Activated naive CD4-positive, alpha-beta T cell treated with anti-CD3 and anti-CD28 coated beads, Interleukin-2, amount 10 ng/mL, durations not matched to agents 7 days and 5 days (primary cell): Measurements from ENCODE around the gene DNTT.
A peak's percentile ranks its signal among the peaks of the same experiment; 100 is the strongest.

Experiments used
- CTCF ChIA-PET: fragments of 350-600 bp; sonication (Branson Sonifier 250); formaldehyde crosslinking; loops from one replicate; lab custom pipeline; 2021; ENCODE audit warnings: antibody characterized with exemption; lab: Charles Lee
- DNase-seq: peaks from one replicate; pipeline ENCODE4 v3.0.0-alpha.2; 2020
- H3K27ac Mint-ChIP-seq: one replicate; pipeline ENCODE4 v1.8.0; 2021; ENCODE audit warnings: mild to moderate bottlenecking, moderate library complexity, mixed read lengths
- H3K27me3 Mint-ChIP-seq: one replicate; pipeline ENCODE4 v1.8.0; 2021; ENCODE audit warnings: mild to moderate bottlenecking, mixed read lengths
- H3K36me3 Mint-ChIP-seq: one replicate; pipeline ENCODE4 v1.8.0; 2021; ENCODE audit warnings: mixed read lengths
- H3K4me1 Mint-ChIP-seq: one replicate; pipeline ENCODE4 v1.8.0; 2021; ENCODE audit warnings: mixed read lengths
- H3K4me3 Mint-ChIP-seq: one replicate; pipeline ENCODE4 v1.8.0; 2021; ENCODE audit warnings: mild to moderate bottlenecking, moderate library complexity, mixed read lengths
- H3K9me3 Mint-ChIP-seq: one replicate; pipeline ENCODE4 v1.8.0; 2021; ENCODE audit warnings: mixed read lengths

DNTT gene

GRCh38 chr10:96285331-96285752, 18.9 kb upstream of the DNTT start:
- no peak for DNase-seq
- no peaks in the 10 kb centered on the region for H3K36me3 Mint-ChIP-seq
- H3K9me3 Mint-ChIP-seq: no peaks in the 10 kb centered on the region
- no peaks in the 10 kb centered on the region for H3K27me3 Mint-ChIP-seq
- H3K4me1 Mint-ChIP-seq: peaks cover 16% of the 10 kb centered on the region
- no peak overlapping the region for H3K4me3 Mint-ChIP-seq
- CTCF ChIA-PET: interaction anchor here (1.5 kb wide), 1 partner anchor 271 kb away, joined by 3 read pairs; no protein-coding TSS in a partner anchor
- H3K27ac Mint-ChIP-seq: no peak overlapping the region

DNA sequence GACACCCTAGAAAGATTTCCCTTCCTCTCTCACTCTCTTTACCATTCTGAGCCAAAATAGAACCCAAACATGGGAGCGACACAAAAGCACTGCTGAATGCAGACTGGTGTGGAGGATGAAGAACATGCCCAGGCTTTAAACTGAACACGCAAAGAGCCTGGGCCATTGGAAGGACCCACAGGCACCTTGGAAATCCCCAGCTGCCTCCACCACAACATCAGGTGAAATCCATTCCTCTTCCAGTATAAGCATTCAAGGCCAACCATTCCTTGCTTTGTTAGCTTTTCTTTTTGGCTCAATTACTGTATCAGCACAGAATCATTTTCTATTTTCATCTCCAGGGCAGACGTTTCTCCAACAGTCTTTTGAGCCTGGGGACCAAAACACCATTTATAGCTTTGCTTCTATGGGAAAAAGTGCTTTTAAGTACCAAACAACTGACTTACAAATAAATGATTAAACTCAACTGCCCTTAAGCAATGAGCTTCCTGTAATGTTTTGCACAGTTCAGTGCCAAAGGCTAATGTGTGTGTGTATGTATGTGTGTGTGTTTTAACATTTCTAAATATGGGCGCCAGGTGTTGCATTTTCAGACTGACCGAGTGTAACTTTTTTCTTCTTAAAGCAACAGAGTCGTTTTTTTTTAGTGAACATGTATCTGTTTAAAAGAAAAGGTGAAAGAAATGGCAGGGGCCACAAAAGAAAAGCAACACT, 16.7 kb upstream of the DNTT start:
- Mint-ChIP-seq H3K27me3 (no peaks in the 10 kb centered on the region), H3K4me1 (peaks cover 16% of the 10 kb centered on the region), H3K9me3 (no peaks in the 10 kb centered on the region), H3K27ac (peak overlapping the region; percentile 25), H3K4me3 (no peak overlapping the region), H3K36me3 (no peaks in the 10 kb centered on the region)
- no peak for DNase-seq
- CTCF ChIA-PET: interaction anchor here (0.6 to 2.2 kb wide), 5 partner anchors 54 to 594 kb away, joined by 3 to 13 read pairs (median 5); partner anchors contain the start of gene TCTN3

DNA sequence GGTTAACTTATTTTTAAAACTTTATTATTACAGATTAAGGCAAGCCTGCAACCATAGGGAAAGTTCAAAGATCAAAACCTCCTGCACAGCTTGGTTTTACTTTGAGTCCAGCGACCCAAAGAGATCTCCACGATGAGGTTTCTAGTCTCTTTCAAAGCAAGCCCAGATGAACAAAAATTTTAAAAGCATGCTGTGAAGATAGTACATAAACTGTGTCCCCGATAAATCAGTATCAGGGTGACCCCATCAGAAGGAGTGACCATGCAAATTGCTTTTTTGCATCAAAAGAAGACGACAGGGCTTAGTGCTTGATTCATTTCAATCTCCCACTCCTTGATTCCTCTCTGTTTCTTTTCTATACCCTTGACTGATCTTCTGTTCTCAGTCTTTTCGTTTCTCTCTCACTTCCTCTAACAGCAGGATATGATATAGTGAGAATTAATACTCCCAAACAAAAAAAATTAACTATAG, 16.0 kb upstream of the DNTT start:
- Mint-ChIP-seq H3K4me3 (no peak overlapping the region), H3K4me1 (peaks cover 16% of the 10 kb centered on the region)
- DNase-seq: no peak

GRCh38 chr10:96289218-96289910, 14.9 kb upstream of the DNTT start:
- no peak for DNase-seq
- no peaks in the 10 kb centered on the region for H3K9me3 Mint-ChIP-seq
- no peak overlapping the region for H3K27ac Mint-ChIP-seq
- H3K4me3 Mint-ChIP-seq: no peak overlapping the region
- H3K27me3 Mint-ChIP-seq: peaks cover 3% of the 10 kb centered on the region
- CTCF ChIA-PET: no interaction called here
- no peaks in the 10 kb centered on the region for H3K36me3 Mint-ChIP-seq
- peaks cover 16% of the 10 kb centered on the region for H3K4me1 Mint-ChIP-seq

More for the DNA sequence above, 16.0 kb upstream of the DNTT start:
- H3K27ac Mint-ChIP-seq: no peak overlapping the region
- no peaks in the 10 kb centered on the region for H3K9me3 Mint-ChIP-seq
- no peaks in the 10 kb centered on the region for H3K36me3 Mint-ChIP-seq
- CTCF ChIA-PET: interaction anchor here (0.6 to 2.2 kb wide), 4 partner anchors 58 to 595 kb away, joined by 3 to 13 read pairs (median 4); partner anchors contain the start of gene TCTN3
- no peaks in the 10 kb centered on the region for H3K27me3 Mint-ChIP-seq

GRCh38 chr10:96290368-96291133, 13.7 kb upstream of the DNTT start:
- H3K4me1 Mint-ChIP-seq: peaks cover 19% of the 10 kb centered on the region
- H3K27ac Mint-ChIP-seq: no peak overlapping the region
- H3K4me3 Mint-ChIP-seq: no peak overlapping the region
- H3K27me3 Mint-ChIP-seq: peaks cover 3% of the 10 kb centered on the region
- H3K36me3 Mint-ChIP-seq: no peaks in the 10 kb centered on the region
- no peak for DNase-seq
- CTCF ChIA-PET: interaction anchor here (1.0 to 7.5 kb wide), 5 partner anchors 56 to 596 kb away, joined by 3 to 135 read pairs (median 4); partner anchors contain the start of gene TCTN3
- H3K9me3 Mint-ChIP-seq: no peaks in the 10 kb centered on the region

- H3K4me1 Mint-ChIP-seq: peaks cover 9% of the 10 kb centered on the region
- no peak overlapping the region for H3K4me3 Mint-ChIP-seq
- H3K27ac Mint-ChIP-seq: no peak overlapping the region
- no peaks in the 10 kb centered on the region for H3K36me3 Mint-ChIP-seq
- no peaks in the 10 kb centered on the region for H3K9me3 Mint-ChIP-seq
- H3K27me3 Mint-ChIP-seq: peaks cover 3% of the 10 kb centered on the region
- DNase-seq: no peak
- CTCF ChIA-PET: interaction anchor here (0.6 to 7.5 kb wide), 9 partner anchors 11 to 599 kb away, joined by 3 to 135 read pairs (median 8); partner anchors contain the start of genes DNTT and TCTN3
Observed at GRCh38 chr10:96292971-96293920, 11.0 kb upstream of the DNTT start.

DNA sequence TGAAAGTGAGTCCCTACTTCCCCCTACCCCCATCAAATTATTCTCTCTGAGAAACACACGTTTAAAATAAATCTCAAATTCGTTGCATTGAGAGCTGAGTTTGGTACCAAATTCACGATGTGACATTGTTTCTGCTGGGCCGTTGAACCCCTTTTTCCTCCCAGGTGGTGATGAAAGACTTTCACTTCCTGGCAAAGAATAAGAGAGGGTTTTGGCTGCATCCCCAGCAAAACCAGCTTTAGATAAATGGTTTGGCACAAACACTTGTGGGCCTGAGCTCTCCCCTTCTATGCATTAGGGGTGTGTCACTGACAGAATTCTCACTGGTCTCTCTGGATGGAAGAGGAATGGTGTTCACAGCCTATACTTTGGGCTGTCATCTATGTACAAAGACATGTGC, 8.8 kb upstream of the DNTT start:
- H3K36me3 Mint-ChIP-seq: no peaks in the 10 kb centered on the region
- H3K9me3 Mint-ChIP-seq: no peaks in the 10 kb centered on the region
- no peak overlapping the region for H3K27ac Mint-ChIP-seq
- no peak for DNase-seq
- CTCF ChIA-PET: interaction anchor here (1.3 to 7.5 kb wide), 5 partner anchors 9 to 279 kb away, joined by 3 to 135 read pairs (median 13); partner anchors contain the start of gene DNTT
- no peak overlapping the region for H3K4me3 Mint-ChIP-seq
- H3K27me3 Mint-ChIP-seq: peaks cover 3% of the 10 kb centered on the region
- peaks cover 22% of the 10 kb centered on the region for H3K4me1 Mint-ChIP-seq

DNA sequence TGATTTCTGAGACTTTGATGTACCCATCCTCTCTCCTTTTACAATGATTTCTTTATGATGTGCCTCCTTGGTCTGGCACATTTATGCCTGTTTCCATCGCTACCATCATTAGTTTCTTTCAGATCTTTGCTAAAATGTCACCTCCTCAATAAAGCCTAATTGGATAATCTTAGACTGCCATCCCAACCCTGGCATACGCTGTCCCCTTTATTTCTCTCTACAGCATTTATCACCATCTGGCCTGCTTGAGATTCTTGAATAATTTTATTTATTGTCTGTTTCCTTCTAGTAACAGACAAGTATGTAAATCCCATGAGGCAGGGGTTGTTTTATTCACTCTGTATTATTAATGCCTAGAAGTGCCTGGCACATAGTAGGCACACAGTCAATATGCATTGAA, 6.7 kb upstream of the DNTT start:
- no peak for DNase-seq
- Mint-ChIP-seq H3K27me3 (peaks cover 3% of the 10 kb centered on the region), H3K4me3 (no peak overlapping the region), H3K4me1 (peaks cover 22% of the 10 kb centered on the region), H3K36me3 (no peaks in the 10 kb centered on the region), H3K27ac (no peak overlapping the region), H3K9me3 (no peaks in the 10 kb centered on the region)
- CTCF ChIA-PET: interaction anchor here (2.9 kb wide), 1 partner anchor 68 kb away, joined by 11 read pairs; no protein-coding TSS in a partner anchor

GRCh38 chr10:96298362-96298761, 5.9 kb upstream of the DNTT start:
- Mint-ChIP-seq H3K4me1 (peaks cover 22% of the 10 kb centered on the region), H3K27me3 (peaks cover 3% of the 10 kb centered on the region), H3K4me3 (no peak overlapping the region), H3K27ac (no peak overlapping the region), H3K36me3 (no peaks in the 10 kb centered on the region), H3K9me3 (no peaks in the 10 kb centered on the region)
- CTCF ChIA-PET: interaction anchor here (2.9 kb wide), 1 partner anchor 69 kb away, joined by 11 read pairs; no protein-coding TSS in a partner anchor
- no peak for DNase-seq

GRCh38 chr10:96299383-96299782, 4.9 kb upstream of the DNTT start:
- Mint-ChIP-seq H3K27ac (peak overlapping the region; percentile 75), H3K9me3 (no peaks in the 10 kb centered on the region), H3K4me3 (peak overlapping the region; percentile 11), H3K36me3 (no peaks in the 10 kb centered on the region), H3K4me1 (peaks cover 22% of the 10 kb centered on the region), H3K27me3 (peaks cover 3% of the 10 kb centered on the region)
- CTCF ChIA-PET: interaction anchor here (1.1 to 2.9 kb wide), 2 partner anchors 70 to 606 kb away, joined by 3 to 11 read pairs; partner anchors contain the start of gene TCTN3
- DNase-seq: peak; percentile 33

- Mint-ChIP-seq H3K4me1 (peaks cover 16% of the 10 kb centered on the region), H3K9me3 (no peaks in the 10 kb centered on the region), H3K27ac (no peak overlapping the region), H3K4me3 (no peak overlapping the region), H3K27me3 (peaks cover 14% of the 10 kb centered on the region), H3K36me3 (no peaks in the 10 kb centered on the region)
- CTCF ChIA-PET: interaction anchor here (1.0 to 2.8 kb wide), 3 partner anchors 10 to 73 kb away, joined by 4 to 11 read pairs (median 5); no protein-coding TSS in a partner anchor
- no peak for DNase-seq
Observed at GRCh38 chr10:96301616-96302015, 2.6 kb upstream of the DNTT start.

DNA sequence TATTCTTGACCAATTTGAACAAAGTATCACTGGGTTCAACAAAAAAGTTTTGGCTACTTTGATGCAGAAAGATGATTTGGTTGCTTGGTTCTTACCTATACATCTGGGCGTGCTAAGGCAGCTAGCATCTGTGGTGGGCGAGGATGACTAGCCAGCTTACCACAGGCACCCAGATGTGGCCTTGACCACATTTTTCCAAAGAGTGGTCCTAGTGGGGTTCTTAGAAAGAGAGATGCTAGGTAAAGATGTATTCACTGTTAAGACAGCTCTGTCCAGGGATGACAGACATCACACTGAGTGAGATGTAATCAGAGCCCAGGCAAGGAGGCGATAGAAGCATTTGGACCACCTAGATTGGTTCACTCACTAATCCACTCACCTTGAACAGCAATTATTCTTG, 785 bp downstream of the DNTT start:
- H3K27me3 Mint-ChIP-seq: peaks cover 18% of the 10 kb centered on the region
- H3K9me3 Mint-ChIP-seq: no peaks in the 10 kb centered on the region
- no peak overlapping the region for H3K27ac Mint-ChIP-seq

More for the DNA sequence above, 785 bp downstream of the DNTT start:
- Mint-ChIP-seq H3K4me3 (no peak overlapping the region), H3K36me3 (no peaks in the 10 kb centered on the region), H3K4me1 (no peaks in the 10 kb centered on the region)
- CTCF ChIA-PET: interaction anchor here (1.0 kb wide), 2 partner anchors 10 to 35 kb away, joined by 3 to 4 read pairs; no protein-coding TSS in a partner anchor
- no peak for DNase-seq
